HEK293 (cell line): ENCODE data around the gene TSPAN10.

ENCODE experiments used
- CTCF ChIA-PET: fragments of 350-600 bp; formaldehyde crosslinking; extraction: SDS; loops from one replicate; lab custom pipeline; 2021; ENCODE audit warnings: antibody characterized with exemption; lab: Yijun Ruan, JAX
- POLR2A ChIA-PET: fragments of 300-600 bp; formaldehyde crosslinking; extraction: SDS; loops from one replicate; lab custom pipeline; 2020; ENCODE audit warnings: antibody characterized with exemption, inconsistent platforms; lab: Yijun Ruan, JAX
- H3K27ac ChIP-seq: fragments of 200-500 bp; sonication (Bioruptor generic); 2 replicates; pipeline ENCODE4 v1.5.1; 2014; ENCODE audit warnings: low read depth, low read length, control low read depth, inconsistent platforms; ENCODE audit errors: extremely low read depth
- H3K36me3 ChIP-seq, 2 experiments: fragments of 200-500 bp in 1 of 2; sonication (Bioruptor generic) in 1 of 2; 1 replicate in 1 of 2; 2 replicates in 1 of 2; pipeline ENCODE4 v1.5.1; 2014 to 2017; ENCODE audit warnings: inconsistent platforms in 2 of 2, low read length in 2 of 2; ENCODE audit not compliant: control insufficient read depth in 2 of 2, insufficient read depth in 1 of 2
- H3K4me1 ChIP-seq: fragments of 200-500 bp; sonication (Bioruptor generic); 2 replicates; pipeline ENCODE4 v1.5.1; 2014; ENCODE audit warnings: mild to moderate bottlenecking, low read length, inconsistent platforms; ENCODE audit not compliant: control insufficient read depth, insufficient read depth
- H3K4me3 ChIP-seq: 2 replicates; pipeline ENCODE4 v1.5.1; 2011; ENCODE audit warnings: low read depth, mild to moderate bottlenecking, control low read depth, low read length, moderate library complexity
- H3K9me3 ChIP-seq: fragments of 200-500 bp; sonication (Bioruptor generic); 2 replicates; pipeline ENCODE4 v1.5.1; 2014; ENCODE audit warnings: low read depth, low read length, inconsistent platforms; ENCODE audit not compliant: control insufficient read depth, insufficient read depth
- GLIS2 ChIP-seq: fragments of 450-650 bp; formaldehyde crosslinking; IDR thresholded peaks from 2 replicates; pipeline ENCODE4 v1.5.1; 2016; ENCODE audit warnings: missing biosample characterization, missing genetic modification characterization
- SP2 ChIP-seq: fragments of 450-650 bp; formaldehyde crosslinking; IDR thresholded peaks from 2 replicates; pipeline ENCODE4 v1.5.1; 2016; ENCODE audit warnings: missing biosample characterization, missing genetic modification characterization
- TSHZ1 ChIP-seq: fragments of 450-650 bp; formaldehyde crosslinking; IDR thresholded peaks from 2 replicates; pipeline ENCODE4 v1.5.1; 2016; ENCODE audit warnings: missing biosample characterization, missing genetic modification characterization, borderline replicate concordance
- ZBTB7A ChIP-seq: fragments of 450-650 bp; formaldehyde crosslinking; IDR thresholded peaks from 2 replicates; pipeline ENCODE4 v1.5.1; 2016; ENCODE audit warnings: low read depth, missing biosample characterization, missing genetic modification characterization
- ZNF114 ChIP-seq: fragments of 450-650 bp; formaldehyde crosslinking; IDR thresholded peaks from 2 replicates; pipeline ENCODE4 v1.5.0; 2017; ENCODE audit warnings: missing biosample characterization, missing genetic modification characterization
- ZNF138 ChIP-seq: fragments of 450-650 bp; formaldehyde crosslinking; IDR thresholded peaks from 2 replicates; pipeline ENCODE4 v1.5.1; 2016; ENCODE audit warnings: missing biosample characterization, missing genetic modification characterization, borderline replicate concordance
- ZNF140 ChIP-seq: fragments of 450-650 bp; formaldehyde crosslinking; IDR thresholded peaks from 2 replicates; pipeline ENCODE4 v1.5.1; 2016; ENCODE audit warnings: missing biosample characterization, missing genetic modification characterization
- ZNF16 ChIP-seq: fragments of 450-650 bp; formaldehyde crosslinking; IDR thresholded peaks from 2 replicates; pipeline ENCODE4 v1.5.1; 2016; ENCODE audit warnings: low read depth, missing biosample characterization, missing genetic modification characterization
- ZNF37A ChIP-seq: fragments of 450-650 bp; IDR thresholded peaks from 2 replicates; pipeline ENCODE4 v1.5.1; 2018; ENCODE audit warnings: missing biosample characterization, missing genetic modification characterization
- ZNF394 ChIP-seq: fragments of 450-650 bp; formaldehyde crosslinking; IDR thresholded peaks from 2 replicates; pipeline ENCODE4 v1.5.1; 2016; ENCODE audit warnings: missing biosample characterization, missing genetic modification characterization, mild to moderate bottlenecking, moderate library complexity, borderline replicate concordance
- ZNF530 ChIP-seq: fragments of 450-650 bp; formaldehyde crosslinking; IDR thresholded peaks from 2 replicates; pipeline ENCODE4 v1.5.1; 2016; ENCODE audit warnings: low read depth, missing biosample characterization, missing genetic modification characterization
- ZNF549 ChIP-seq: fragments of 450-650 bp; IDR thresholded peaks from 2 replicates; pipeline ENCODE4 v1.5.1; 2018; ENCODE audit warnings: missing biosample characterization, missing genetic modification characterization, mild to moderate bottlenecking, inconsistent platforms, moderate library complexity
- ZNF585B ChIP-seq: fragments of 450-650 bp; formaldehyde crosslinking; IDR thresholded peaks from 2 replicates; pipeline ENCODE4 v1.5.1; 2016; ENCODE audit warnings: missing biosample characterization, missing genetic modification characterization
- ZNF624 ChIP-seq: fragments of 450-650 bp; formaldehyde crosslinking; IDR thresholded peaks from 2 replicates; pipeline ENCODE4 v1.5.1; 2017; ENCODE audit warnings: missing biosample characterization, missing genetic modification characterization
- ZNF677 ChIP-seq: fragments of 450-650 bp; IDR thresholded peaks from 2 replicates; pipeline ENCODE4 v1.5.0; 2018; ENCODE audit warnings: missing biosample characterization, mild to moderate bottlenecking, missing genetic modification characterization, moderate library complexity
- ZNF830 ChIP-seq: fragments of 450-650 bp; IDR thresholded peaks from 2 replicates; pipeline ENCODE4 v1.5.0; 2018; ENCODE audit warnings: missing biosample characterization, missing genetic modification characterization, low read depth, mild to moderate bottlenecking, moderate library complexity
- ZNF843 ChIP-seq: fragments of 450-650 bp; formaldehyde crosslinking; IDR thresholded peaks from 2 replicates; pipeline ENCODE4 v1.5.1; 2016; ENCODE audit warnings: missing biosample characterization, missing genetic modification characterization
- TF ChIP-seq, protein P1 (sequence below): fragments of 450-650 bp; formaldehyde crosslinking; IDR thresholded peaks from 2 replicates; pipeline ENCODE4 v1.5.0; 2017; ENCODE audit warnings: missing biosample characterization, missing genetic modification characterization, borderline replicate concordance
- TF ChIP-seq, protein P2 (sequence below): fragments of 450-650 bp; formaldehyde crosslinking; IDR thresholded peaks from 2 replicates; pipeline ENCODE4 v1.5.1; 2016; ENCODE audit warnings: missing biosample characterization, missing genetic modification characterization

Gene TSPAN10

GRCh38 chr17:81608605-81609004, 28.4 kb upstream of the TSPAN10 start (continued):
- TF ChIP-seq, protein P1, sequence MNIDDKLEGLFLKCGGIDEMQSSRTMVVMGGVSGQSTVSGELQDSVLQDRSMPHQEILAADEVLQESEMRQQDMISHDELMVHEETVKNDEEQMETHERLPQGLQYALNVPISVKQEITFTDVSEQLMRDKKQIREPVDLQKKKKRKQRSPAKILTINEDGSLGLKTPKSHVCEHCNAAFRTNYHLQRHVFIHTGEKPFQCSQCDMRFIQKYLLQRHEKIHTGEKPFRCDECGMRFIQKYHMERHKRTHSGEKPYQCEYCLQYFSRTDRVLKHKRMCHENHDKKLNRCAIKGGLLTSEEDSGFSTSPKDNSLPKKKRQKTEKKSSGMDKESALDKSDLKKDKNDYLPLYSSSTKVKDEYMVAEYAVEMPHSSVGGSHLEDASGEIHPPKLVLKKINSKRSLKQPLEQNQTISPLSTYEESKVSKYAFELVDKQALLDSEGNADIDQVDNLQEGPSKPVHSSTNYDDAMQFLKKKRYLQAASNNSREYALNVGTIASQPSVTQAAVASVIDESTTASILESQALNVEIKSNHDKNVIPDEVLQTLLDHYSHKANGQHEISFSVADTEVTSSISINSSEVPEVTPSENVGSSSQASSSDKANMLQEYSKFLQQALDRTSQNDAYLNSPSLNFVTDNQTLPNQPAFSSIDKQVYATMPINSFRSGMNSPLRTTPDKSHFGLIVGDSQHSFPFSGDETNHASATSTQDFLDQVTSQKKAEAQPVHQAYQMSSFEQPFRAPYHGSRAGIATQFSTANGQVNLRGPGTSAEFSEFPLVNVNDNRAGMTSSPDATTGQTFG: no peak
- TF ChIP-seq SP2 (tag by site-specific recombination) (no peak), ZBTB7A (tag by site-specific recombination) (no peak), ZNF549 (tag by site-specific recombination) (no peak), ZNF830 (tag by site-specific recombination) (no peak), ZNF37A (tag by site-specific recombination) (no peak), ZNF16 (tag by site-specific recombination) (no peak), ZNF677 (tag by site-specific recombination) (no peak), ZNF114 (no peak), ZNF585B (tag by site-specific recombination) (no peak)
- TF ChIP-seq, protein P2, sequence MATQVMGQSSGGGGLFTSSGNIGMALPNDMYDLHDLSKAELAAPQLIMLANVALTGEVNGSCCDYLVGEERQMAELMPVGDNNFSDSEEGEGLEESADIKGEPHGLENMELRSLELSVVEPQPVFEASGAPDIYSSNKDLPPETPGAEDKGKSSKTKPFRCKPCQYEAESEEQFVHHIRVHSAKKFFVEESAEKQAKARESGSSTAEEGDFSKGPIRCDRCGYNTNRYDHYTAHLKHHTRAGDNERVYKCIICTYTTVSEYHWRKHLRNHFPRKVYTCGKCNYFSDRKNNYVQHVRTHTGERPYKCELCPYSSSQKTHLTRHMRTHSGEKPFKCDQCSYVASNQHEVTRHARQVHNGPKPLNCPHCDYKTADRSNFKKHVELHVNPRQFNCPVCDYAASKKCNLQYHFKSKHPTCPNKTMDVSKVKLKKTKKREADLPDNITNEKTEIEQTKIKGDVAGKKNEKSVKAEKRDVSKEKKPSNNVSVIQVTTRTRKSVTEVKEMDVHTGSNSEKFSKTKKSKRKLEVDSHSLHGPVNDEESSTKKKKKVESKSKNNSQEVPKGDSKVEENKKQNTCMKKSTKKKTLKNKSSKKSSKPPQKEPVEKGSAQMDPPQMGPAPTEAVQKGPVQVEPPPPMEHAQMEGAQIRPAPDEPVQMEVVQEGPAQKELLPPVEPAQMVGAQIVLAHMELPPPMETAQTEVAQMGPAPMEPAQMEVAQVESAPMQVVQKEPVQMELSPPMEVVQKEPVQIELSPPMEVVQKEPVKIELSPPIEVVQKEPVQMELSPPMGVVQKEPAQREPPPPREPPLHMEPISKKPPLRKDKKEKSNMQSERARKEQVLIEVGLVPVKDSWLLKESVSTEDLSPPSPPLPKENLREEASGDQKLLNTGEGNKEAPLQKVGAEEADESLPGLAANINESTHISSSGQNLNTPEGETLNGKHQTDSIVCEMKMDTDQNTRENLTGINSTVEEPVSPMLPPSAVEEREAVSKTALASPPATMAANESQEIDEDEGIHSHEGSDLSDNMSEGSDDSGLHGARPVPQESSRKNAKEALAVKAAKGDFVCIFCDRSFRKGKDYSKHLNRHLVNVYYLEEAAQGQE: no peak

DNA sequence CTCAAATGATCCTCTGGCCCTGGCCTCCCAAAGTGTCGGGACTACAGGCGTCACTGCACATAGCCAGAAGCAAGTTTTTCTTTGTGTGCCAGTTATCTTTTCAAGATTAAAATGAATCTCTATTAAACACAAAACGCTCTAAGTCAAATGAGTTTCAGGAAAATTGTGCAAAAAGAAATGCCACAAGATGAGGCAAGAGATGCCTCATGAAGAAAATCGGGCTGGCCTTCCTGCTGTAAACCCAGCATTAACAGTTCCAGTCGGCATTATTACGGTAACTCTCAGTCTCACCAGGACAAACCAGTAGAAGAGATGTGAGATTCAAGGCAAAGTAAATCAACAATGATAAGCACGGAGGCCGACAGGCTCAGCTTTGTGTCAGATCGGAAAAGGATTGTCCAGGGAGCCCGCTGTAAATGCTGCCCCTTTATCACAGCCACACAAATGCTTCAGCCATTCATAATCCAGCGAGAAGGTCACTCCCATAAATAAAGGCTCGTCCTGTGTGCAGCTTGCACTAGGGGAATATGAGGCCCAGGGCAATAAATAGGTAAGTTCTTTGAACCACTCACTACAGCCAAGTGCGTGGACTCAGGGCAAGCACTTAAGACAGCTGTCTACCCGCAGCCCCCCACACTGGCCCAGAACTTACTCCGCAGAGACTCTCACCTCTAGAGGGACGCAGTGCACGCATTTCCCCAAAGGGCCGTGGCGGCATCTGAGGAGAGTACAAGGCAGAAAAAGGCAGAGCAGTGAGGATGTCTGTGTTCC, 27.3 kb upstream of the TSPAN10 start:
- TF ChIP-seq ZNF530 (tag by site-specific recombination) (no peak), ZNF624 (no peak), ZNF140 (tag by site-specific recombination) (no peak), TSHZ1 (no peak), ZNF394 (tag by site-specific recombination) (no peak), GLIS2 (tag by site-specific recombination) (no peak), ZNF138 (tag by site-specific recombination) (no peak), ZNF843 (tag by site-specific recombination) (no peak)
- no peak overlapping the region for H3K27ac ChIP-seq
- ChIA-PET CTCF (interaction anchor here (0.7 to 0.9 kb wide), 2 partner anchors 10 to 59 kb away, joined by 3 read pairs; no protein-coding TSS in a partner anchor), POLR2A (no interaction called here)
- H3K36me3 ChIP-seq: peaks cover 83 to 91% of the 10 kb centered on the region in 2 experiments
- H3K9me3 ChIP-seq: no peaks in the 10 kb centered on the region
- no peak overlapping the region for H3K4me3 ChIP-seq
- H3K4me1 ChIP-seq: no peaks in the 10 kb centered on the region
